Activated T-cell treated with anti-CD3 and anti-CD28 coated beads, Interleukin-2, amount 50 U/mL, for 24 hours (primary cell): ENCODE measurements around the gene MAPK9.
"Not testable (repeated sequence)": the region's sequence is repeated elsewhere in the genome, so short reads cannot be mapped to it uniquely, and the experiment has no call there.

Experiments used
- DNase-seq: peaks from one replicate; pipeline ENCODE4 v3.0.0-alpha.2; 2020
- H3K27ac Mint-ChIP-seq: 2 replicates; pipeline ENCODE4 v1.8.0; 2020; ENCODE audit warnings: mild to moderate bottlenecking, mixed read lengths
- H3K27me3 Mint-ChIP-seq: 2 replicates; pipeline ENCODE4 v1.8.0; 2020; ENCODE audit warnings: mixed read lengths
- H3K36me3 Mint-ChIP-seq: 2 replicates; pipeline ENCODE4 v1.8.0; 2020; ENCODE audit warnings: low read depth, mixed read lengths
- H3K4me1 Mint-ChIP-seq: 2 replicates; pipeline ENCODE4 v1.8.0; 2020; ENCODE audit warnings: low read depth, mixed read lengths
- H3K4me3 Mint-ChIP-seq: 2 replicates; pipeline ENCODE4 v1.8.0; 2020; ENCODE audit warnings: mild to moderate bottlenecking, moderate library complexity, mixed read lengths
- H3K9me3 Mint-ChIP-seq: 2 replicates; pipeline ENCODE4 v1.8.0; 2020; ENCODE audit warnings: mixed read lengths

Gene MAPK9

GRCh38 chr5:180213657-180214207 is 78.2 kb downstream of the MAPK9 start:
- no peak overlapping the region for H3K27ac Mint-ChIP-seq
- H3K27me3 Mint-ChIP-seq = peaks cover 35% of the 10 kb centered on the region
- no peak overlapping the region for H3K4me3 Mint-ChIP-seq
- H3K9me3 Mint-ChIP-seq = peaks cover 15% of the 10 kb centered on the region
- DNase-seq = no peak
- H3K36me3 Mint-ChIP-seq = peaks cover 2% of the 10 kb centered on the region
- H3K4me1 Mint-ChIP-seq = no peaks in the 10 kb centered on the region

GRCh38 chr5:180213256-180213600 is 78.7 kb downstream of the MAPK9 start:
- Mint-ChIP-seq H3K4me3 (no peak overlapping the region), H3K9me3 (peaks cover 11% of the 10 kb centered on the region), H3K36me3 (peaks cover 2% of the 10 kb centered on the region), H3K27me3 (peaks cover 38% of the 10 kb centered on the region), H3K4me1 (peaks cover 3% of the 10 kb centered on the region), H3K27ac (no peak overlapping the region)
- DNase-seq = no peak

- Mint-ChIP-seq H3K27me3 (peaks cover 45% of the 10 kb centered on the region), H3K36me3 (peaks cover 2% of the 10 kb centered on the region)
Measured at GRCh38 chr5:180212363-180213255, 79.3 kb downstream of the MAPK9 start.

GRCh38 chr5:180211761-180212035 is 80.2 kb downstream of the MAPK9 start:
- no peak overlapping the region for H3K27ac Mint-ChIP-seq
- H3K4me1 Mint-ChIP-seq = peaks cover 11% of the 10 kb centered on the region
- H3K9me3 Mint-ChIP-seq = peaks cover 7% of the 10 kb centered on the region
- H3K36me3 Mint-ChIP-seq = peaks cover 2% of the 10 kb centered on the region
- H3K4me3 Mint-ChIP-seq = no peak overlapping the region
- H3K27me3 Mint-ChIP-seq = peaks cover 51% of the 10 kb centered on the region
- DNase-seq = no peak

More at GRCh38 chr5:180212363-180213255, 79.3 kb downstream of the MAPK9 start:
- peaks cover 8% of the 10 kb centered on the region for H3K4me1 Mint-ChIP-seq
- peaks cover 7% of the 10 kb centered on the region for H3K9me3 Mint-ChIP-seq
- H3K27ac Mint-ChIP-seq = no peak overlapping the region
- DNase-seq = no peak
- no peak overlapping the region for H3K4me3 Mint-ChIP-seq

GRCh38 chr5:180210961-180211760 is 80.7 kb downstream of the MAPK9 start:
- peaks cover 2% of the 10 kb centered on the region for H3K36me3 Mint-ChIP-seq
- no peak for DNase-seq
- no peak overlapping the region for H3K27ac Mint-ChIP-seq
- H3K4me1 Mint-ChIP-seq = peaks cover 12% of the 10 kb centered on the region
- H3K9me3 Mint-ChIP-seq = peaks cover 6% of the 10 kb centered on the region
- peaks cover 54% of the 10 kb centered on the region for H3K27me3 Mint-ChIP-seq
- H3K4me3 Mint-ChIP-seq = no peak overlapping the region

DNA sequence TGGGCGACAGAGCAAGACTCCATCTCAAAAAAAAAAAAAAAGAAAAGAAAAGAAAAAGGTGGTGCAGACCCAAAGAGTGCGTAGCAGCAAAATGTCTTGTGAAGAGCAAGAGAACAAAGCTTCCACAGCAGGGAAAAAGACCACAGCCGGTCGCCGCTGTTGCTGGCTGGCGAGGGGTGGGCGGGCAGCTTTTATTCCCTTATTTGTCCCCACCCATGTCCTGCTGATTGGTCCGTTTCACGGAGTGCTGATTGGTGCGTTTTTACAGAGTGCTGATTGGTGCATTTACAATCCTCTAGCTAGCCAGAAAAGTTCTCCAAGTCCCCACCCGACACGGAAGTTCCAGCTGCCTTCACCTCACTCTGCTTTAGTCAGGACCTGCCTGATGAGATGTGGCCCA is 81.8 kb downstream of the MAPK9 start:
- H3K27ac Mint-ChIP-seq, H3K4me3 Mint-ChIP-seq, DNase-seq, H3K9me3 Mint-ChIP-seq, H3K36me3 Mint-ChIP-seq: not testable (repeated sequence)
- peaks cover 56% of the 10 kb centered on the region for H3K27me3 Mint-ChIP-seq
- H3K4me1 Mint-ChIP-seq = peaks cover 12% of the 10 kb centered on the region

GRCh38 chr5:180209137-180209581 is 82.7 kb downstream of the MAPK9 start, which contains the start of gene RASGEF1C:
TSS of gene RASGEF1C (minus strand) at chr5:180209211. CDS start at chr5:180138052, 71,159 bp downstream.
- Mint-ChIP-seq H3K9me3 (peaks cover 4% of the 10 kb centered on the region), H3K4me1 (peaks cover 12% of the 10 kb centered on the region), H3K27me3 (peaks cover 58% of the 10 kb centered on the region), H3K27ac (no peak within 1 kb of the TSS), H3K36me3 (no peaks in the 10 kb centered on the region), H3K4me3 (peak within 1 kb of the TSS; percentile 45)
- peak; percentile 80 for DNase-seq

DNA sequence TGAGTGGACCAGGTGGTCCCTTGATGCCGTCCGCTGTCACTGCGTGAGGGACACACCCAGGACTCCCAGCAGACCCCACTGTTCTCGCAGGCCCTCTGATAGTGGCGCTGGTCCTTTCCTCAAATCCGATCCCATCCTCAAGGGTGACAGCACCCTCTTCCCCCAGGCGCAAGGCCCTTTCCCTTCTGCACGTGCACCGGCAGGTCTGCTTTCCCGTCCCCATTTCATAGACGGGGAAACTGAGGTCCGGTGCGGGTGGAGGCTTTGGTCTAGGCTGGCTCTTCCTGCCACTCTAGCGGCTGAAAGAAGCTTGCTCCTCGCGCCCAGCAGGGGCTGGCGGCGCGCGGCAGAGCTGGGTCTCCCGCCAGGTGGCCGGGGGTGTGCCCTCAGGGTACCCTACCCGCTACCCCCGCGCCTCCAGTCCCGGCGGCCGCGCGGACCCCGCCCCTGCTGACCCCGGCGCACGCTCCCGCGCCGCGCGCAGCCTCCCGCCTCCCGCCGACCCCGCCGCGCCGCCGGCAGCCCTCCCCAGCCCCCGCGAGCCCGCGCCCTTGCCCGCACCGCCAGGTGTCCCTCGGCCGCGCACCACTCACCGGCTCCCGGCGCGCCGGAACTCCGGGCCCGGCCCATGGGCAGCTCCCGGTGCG is 83.3 kb downstream of the MAPK9 start:
- no peak for DNase-seq
- H3K36me3 Mint-ChIP-seq = no peaks in the 10 kb centered on the region
- peak overlapping the region; percentile 45 for H3K4me3 Mint-ChIP-seq
- H3K27ac Mint-ChIP-seq = no peak overlapping the region
- H3K4me1 Mint-ChIP-seq = peaks cover 12% of the 10 kb centered on the region
- peaks cover 58% of the 10 kb centered on the region for H3K27me3 Mint-ChIP-seq
- H3K9me3 Mint-ChIP-seq = no peaks in the 10 kb centered on the region

DNA sequence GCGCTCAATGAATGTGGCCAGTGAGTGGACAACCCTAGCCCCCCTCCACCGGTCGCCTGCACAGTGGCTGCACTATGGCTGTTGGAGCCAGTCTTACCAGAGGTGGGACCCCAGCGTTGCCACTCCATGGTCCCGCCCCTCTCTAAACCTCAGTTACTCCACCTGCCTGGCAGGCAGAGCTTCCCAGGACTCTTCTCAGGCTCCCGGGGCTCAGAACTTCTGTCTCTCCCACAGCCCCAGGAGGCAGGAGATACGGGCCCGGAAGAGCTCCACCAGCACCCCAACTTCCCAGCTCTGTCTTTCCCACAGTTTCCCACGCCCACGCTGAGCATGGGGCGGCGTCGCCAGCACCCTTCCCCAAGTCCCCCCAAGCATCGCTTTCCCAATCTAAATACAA is 83.8 kb downstream of the MAPK9 start:
- Mint-ChIP-seq H3K27me3 (peaks cover 60% of the 10 kb centered on the region), H3K27ac (no peak overlapping the region), H3K4me1 (peaks cover 12% of the 10 kb centered on the region), H3K9me3 (no peaks in the 10 kb centered on the region), H3K36me3 (no peaks in the 10 kb centered on the region), H3K4me3 (peak overlapping the region; percentile 45)
- DNase-seq = no peak

DNA sequence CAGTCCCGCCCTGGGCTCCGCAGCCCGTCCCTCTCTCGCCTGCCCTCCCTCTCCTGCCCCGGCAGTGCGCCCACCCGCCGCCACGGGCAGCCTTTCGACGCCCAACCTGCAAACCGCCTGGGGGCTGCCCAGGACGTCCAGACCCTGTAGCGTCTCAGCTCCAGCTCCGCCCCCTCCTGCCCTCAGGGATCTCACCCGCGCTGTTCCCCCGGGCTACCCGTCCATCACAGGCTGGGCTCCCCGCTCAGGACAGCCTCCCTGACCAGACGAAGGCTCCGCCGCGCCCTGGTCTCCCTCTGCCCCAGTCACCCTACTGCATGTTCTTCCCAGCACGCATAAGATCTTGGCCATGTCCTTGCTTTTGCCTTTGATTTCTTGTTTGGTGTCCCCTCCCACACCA is 84.3 kb downstream of the MAPK9 start:
- no peak overlapping the region for H3K27ac Mint-ChIP-seq
- H3K4me1 Mint-ChIP-seq = peaks cover 12% of the 10 kb centered on the region
- no peak overlapping the region for H3K4me3 Mint-ChIP-seq

DNA sequence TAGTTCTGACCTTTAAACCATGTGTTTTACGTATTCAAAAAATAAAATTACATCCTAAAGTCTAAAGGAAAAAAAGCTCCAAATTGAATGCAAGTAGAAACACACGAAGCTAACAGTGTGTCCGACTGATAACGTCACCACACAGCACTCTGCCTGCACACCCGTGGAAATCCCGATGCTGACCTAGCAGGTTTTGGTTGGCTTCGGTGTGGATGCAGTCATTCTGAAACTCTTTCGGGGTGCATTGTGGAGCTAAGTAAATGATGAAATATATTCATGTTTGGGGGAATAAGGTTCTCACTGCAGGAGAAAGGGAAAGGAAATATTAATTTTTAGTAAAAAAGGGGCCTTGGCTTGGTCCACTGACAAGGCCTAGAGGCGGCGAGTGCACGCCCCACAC is 84.9 kb downstream of the MAPK9 start:
- Mint-ChIP-seq H3K9me3 (no peaks in the 10 kb centered on the region), H3K27me3 (peaks cover 56% of the 10 kb centered on the region)

More for the DNA sequence above, 84.3 kb downstream of the MAPK9 start:
- DNase-seq = no peak
- no peaks in the 10 kb centered on the region for H3K9me3 Mint-ChIP-seq
- H3K36me3 Mint-ChIP-seq = no peaks in the 10 kb centered on the region
- H3K27me3 Mint-ChIP-seq = peaks cover 60% of the 10 kb centered on the region

GRCh38 chr5:180205916-180206315 is 86.0 kb downstream of the MAPK9 start:
- peaks cover 62% of the 10 kb centered on the region for H3K27me3 Mint-ChIP-seq
- H3K9me3 Mint-ChIP-seq = no peaks in the 10 kb centered on the region
- H3K4me1 Mint-ChIP-seq = peaks cover 12% of the 10 kb centered on the region
- no peak for DNase-seq
- H3K36me3 Mint-ChIP-seq = no peaks in the 10 kb centered on the region
- H3K27ac Mint-ChIP-seq = no peak overlapping the region
- no peak overlapping the region for H3K4me3 Mint-ChIP-seq

More for the DNA sequence above, 84.9 kb downstream of the MAPK9 start:
- Mint-ChIP-seq H3K4me3 (no peak overlapping the region), H3K27ac (no peak overlapping the region), H3K4me1 (peaks cover 12% of the 10 kb centered on the region), H3K36me3 (no peaks in the 10 kb centered on the region)
- no peak for DNase-seq

DNA sequence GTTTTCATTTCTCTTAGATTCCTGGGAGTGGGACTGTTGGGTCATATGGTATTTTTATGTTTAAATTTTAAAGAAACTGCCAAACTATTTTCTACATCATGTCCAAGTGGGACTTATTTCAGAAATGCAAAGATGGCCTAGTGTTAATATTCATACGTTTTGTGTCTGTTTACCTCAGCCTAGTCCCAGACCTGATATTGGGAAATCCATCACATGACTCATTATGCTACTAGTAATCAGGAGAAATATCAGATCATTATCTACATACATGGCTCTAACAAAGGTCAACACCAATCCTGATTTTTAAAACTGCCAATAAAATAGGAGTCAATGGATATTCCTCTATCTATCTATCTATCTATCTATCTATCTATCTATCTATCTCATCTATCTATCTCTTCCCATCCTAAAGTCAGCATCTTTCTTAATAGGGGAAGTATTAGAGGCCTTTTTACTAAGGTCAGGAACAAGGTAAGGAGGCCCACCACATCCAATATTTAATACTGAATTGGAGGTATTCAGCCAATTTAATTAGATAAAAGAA is 87.5 kb downstream of the MAPK9 start:
- Mint-ChIP-seq H3K4me3 (no peak overlapping the region), H3K27ac (no peak overlapping the region), H3K27me3 (peaks cover 47% of the 10 kb centered on the region), H3K9me3 (no peaks in the 10 kb centered on the region), H3K4me1 (peaks cover 12% of the 10 kb centered on the region), H3K36me3 (no peaks in the 10 kb centered on the region)
- no peak for DNase-seq

DNA sequence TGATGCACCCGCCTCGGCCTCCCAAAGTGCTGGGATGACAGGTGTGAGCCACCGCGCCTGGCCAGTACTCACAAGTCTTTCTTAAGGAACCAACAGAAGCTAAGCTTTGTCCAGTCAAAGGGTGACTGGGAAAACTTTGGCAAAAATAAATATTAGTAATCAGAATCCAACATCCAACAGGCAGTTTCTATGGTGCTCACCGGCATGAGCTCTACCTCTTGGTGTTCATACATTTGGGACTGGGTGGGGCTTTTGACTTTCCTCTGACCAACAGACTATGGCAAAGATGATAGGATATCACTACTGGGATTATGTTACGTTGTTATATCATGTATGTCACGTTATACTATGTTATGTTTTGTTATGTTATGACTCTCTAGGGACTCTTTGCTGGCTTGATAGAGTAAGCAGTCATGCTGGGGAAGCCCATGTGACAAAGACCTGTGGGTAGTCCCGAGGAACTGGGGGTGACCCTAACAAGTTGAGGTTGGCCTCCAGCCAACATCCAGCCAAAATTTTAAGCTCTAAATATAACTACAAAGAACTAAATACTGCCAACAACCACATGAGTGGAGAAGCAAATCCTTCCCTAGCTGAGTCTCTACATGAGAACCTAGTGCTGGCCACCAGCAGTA is 88.8 kb downstream of the MAPK9 start:
- Mint-ChIP-seq H3K36me3 (no peaks in the 10 kb centered on the region), H3K4me1 (peaks cover 7% of the 10 kb centered on the region), H3K27ac (no peak overlapping the region), H3K4me3 (no peak overlapping the region), H3K9me3 (no peaks in the 10 kb centered on the region), H3K27me3 (peaks cover 50% of the 10 kb centered on the region)
- DNase-seq = no peak
